H1 (cell line): Measurements from ENCODE around the gene PELI2. TPM values are rescaled to one million over a fixed set of nuclear protein-coding genes. Genes with fewer than 3 reads are reported as not detected.

Experiments
- CTCF ChIA-PET: fragments of 300-600 bp; sonication (Branson Sonifier 250); formaldehyde crosslinking; loops from one replicate; lab custom pipeline; 2021; ENCODE audit not compliant: partially characterized antibody; lab: Charles Lee
- POLR2A ChIA-PET: fragments of 300-600 bp; sonication (Branson Sonifier 250); formaldehyde crosslinking; loops from one replicate; lab custom pipeline; 2021; ENCODE audit warnings: inconsistent platforms; ENCODE audit not compliant: partially characterized antibody; lab: Charles Lee
- DNase-seq, 2 experiments: peaks; one replicate each; pipeline versions ENCODE4 v3.0.0 to v3.0.0-alpha.2; 2010 to 2022; ENCODE audit warnings: low spot score in 2 of 2, low read depth in 1 of 2, mixed read lengths in 1 of 2
- FAIRE-seq: peaks from 2 replicates; lab custom pipeline; 2011; peaks lifted over from hg19 to GRCh38; lab: Jason Lieb, UNC
- H2AFZ ChIP-seq: 2 replicates; pipeline ENCODE4 v1.8.1; 2012; ENCODE audit warnings: low read length, inconsistent platforms
- H2AK5ac ChIP-seq: 2 replicates; pipeline ENCODE4 v1.6.1; 2013; ENCODE audit warnings: low read depth, low read length
- H2BK120ac ChIP-seq: replicated peaks from 2 replicates; pipeline ENCODE3; 2013; ENCODE audit warnings: low read depth, low read length, inconsistent platforms
- H2BK12ac ChIP-seq: 2 replicates; pipeline ENCODE4 v1.6.1; 2013; ENCODE audit warnings: low read depth, low read length
- H2BK15ac ChIP-seq: 2 replicates; pipeline ENCODE4 v1.6.1; 2013; ENCODE audit warnings: low read length
- H2BK20ac ChIP-seq: 2 replicates; pipeline ENCODE4 v1.6.1; 2013; ENCODE audit warnings: low read length
- H2BK5ac ChIP-seq: 2 replicates; pipeline ENCODE4 v1.6.1; 2013; ENCODE audit warnings: low read depth, low read length
- H3K14ac ChIP-seq: 2 replicates; pipeline ENCODE4 v1.6.1; 2013; ENCODE audit warnings: inconsistent platforms; ENCODE audit not compliant: insufficient read length
- H3K18ac ChIP-seq: 2 replicates; pipeline ENCODE4 v1.6.1; 2013; ENCODE audit warnings: low read length; ENCODE audit errors: extremely low read depth
- H3K23ac ChIP-seq: 2 replicates; pipeline ENCODE4 v1.6.1; 2013; ENCODE audit warnings: inconsistent platforms; ENCODE audit not compliant: insufficient read length
- H3K23me2 ChIP-seq: 2 replicates; pipeline ENCODE4 v1.6.1; 2013; ENCODE audit warnings: low read depth, low read length
- H3K27ac ChIP-seq: 2 replicates; pipeline ENCODE4 v1.6.1; 2011; ENCODE audit warnings: low read depth, low read length, inconsistent platforms
- H3K27me3 ChIP-seq, 4 experiments: replicated peaks in 1 of 4; 1 replicate in 1 of 4; 2 replicates in 3 of 4; pipeline versions ENCODE4 v1.6.1 to v1.8.1; 2011 to 2013; ENCODE audit warnings: low read length in 3 of 4, mild to moderate bottlenecking in 3 of 4, inconsistent platforms in 2 of 4, mixed read lengths in 2 of 4, moderate library complexity in 1 of 4; ENCODE audit not compliant: control insufficient read depth in 3 of 4, insufficient read depth in 3 of 4; ENCODE audit errors: extremely low read depth in 1 of 4
- H3K36me3 ChIP-seq, 4 experiments: 2 replicates each; pipeline versions ENCODE4 v1.6.1 to v1.8.1; 2011 to 2013; ENCODE audit warnings: mild to moderate bottlenecking in 4 of 4, low read length in 3 of 4, moderate library complexity in 2 of 4, control low read depth in 1 of 4, inconsistent platforms in 1 of 4; ENCODE audit not compliant: insufficient read depth in 4 of 4, control insufficient read depth in 2 of 4
- H3K4ac ChIP-seq: replicated peaks from 2 replicates; pipeline ENCODE3; 2013; ENCODE audit warnings: low read length, low read depth, mixed read lengths, inconsistent platforms; ENCODE audit not compliant: insufficient read length
- H3K4me1 ChIP-seq, 4 experiments: replicated peaks in 1 of 4; 1 replicate in 1 of 4; 2 replicates in 3 of 4; pipeline versions ENCODE4 v1.6.1 to v1.8.1; 2011 to 2013; ENCODE audit warnings: low read length in 3 of 4, inconsistent platforms in 2 of 4, mixed read lengths in 1 of 4; ENCODE audit not compliant: insufficient read depth in 4 of 4, control insufficient read depth in 3 of 4
- H3K4me2 ChIP-seq, 2 experiments: 2 replicates each; pipeline versions ENCODE4 v1.6.1 to v1.8.1; 2011 to 2013; ENCODE audit warnings: low read depth in 2 of 2, low read length in 2 of 2, control low read depth in 1 of 2, inconsistent platforms in 1 of 2, mild to moderate bottlenecking in 1 of 2; ENCODE audit not compliant: insufficient read depth in 1 of 2
- H3K4me3 ChIP-seq, 4 experiments: fragments of 200-600, 300-600 bp in 1 of 4; sonication (generic), shearing (Covaris generic), sonication (Bioruptor Twin) in 1 of 4; 2 replicates each; pipeline versions ENCODE4 v1.5.1 to v1.8.1; 2011 to 2016; ENCODE audit warnings: low read length in 4 of 4, low read depth in 3 of 4, control low read depth in 2 of 4, inconsistent platforms in 2 of 4, mild to moderate bottlenecking in 2 of 4, mixed read lengths in 1 of 4, moderate library complexity in 1 of 4; ENCODE audit not compliant: insufficient read depth in 2 of 4; ENCODE audit errors: extremely low read depth in 1 of 4
- H3K56ac ChIP-seq: replicated peaks from 2 replicates; pipeline ENCODE3; 2013; ENCODE audit warnings: low read depth, mild to moderate bottlenecking, mixed read lengths, low read length, inconsistent platforms; ENCODE audit not compliant: insufficient read length
- H3K79me1 ChIP-seq: 2 replicates; pipeline ENCODE4 v1.6.1; 2013; ENCODE audit warnings: low read depth, low read length, control low read depth
- H3K79me2 ChIP-seq, 2 experiments: 2 replicates each; pipeline versions ENCODE4 v1.6.1 to v1.8.1; 2012 to 2013; ENCODE audit warnings: low read length in 2 of 2, mild to moderate bottlenecking in 2 of 2, inconsistent platforms in 1 of 2; ENCODE audit not compliant: insufficient read depth in 2 of 2, control insufficient read depth in 1 of 2
- H3K9ac ChIP-seq, 4 experiments: replicated peaks in 1 of 4; 1 replicate in 1 of 4; 2 replicates in 3 of 4; pipeline versions ENCODE4 v1.6.1 to v1.8.1; 2011 to 2013; ENCODE audit warnings: low read depth in 3 of 4, low read length in 3 of 4, control low read depth in 2 of 4, mild to moderate bottlenecking in 2 of 4, moderate library complexity in 2 of 4, inconsistent platforms in 1 of 4; ENCODE audit errors: extremely low read depth in 1 of 4
- H3K9me3 ChIP-seq, 2 experiments: 2 replicates each; pipeline versions ENCODE4 v1.6.1 to v1.8.1; 2012 to 2013; ENCODE audit warnings: mild to moderate bottlenecking in 2 of 2, moderate library complexity in 2 of 2, control low read depth in 1 of 2, inconsistent platforms in 1 of 2, low read depth in 1 of 2, low read length in 1 of 2, mixed read lengths in 1 of 2; ENCODE audit not compliant: insufficient read depth in 2 of 2
- H4K20me1 ChIP-seq, 2 experiments: replicated peaks in 1 of 2; 2 replicates each; pipeline versions ENCODE3 to v1.8.1; 2011 to 2013; ENCODE audit warnings: inconsistent platforms in 2 of 2, low read length in 2 of 2, mild to moderate bottlenecking in 1 of 2; ENCODE audit not compliant: insufficient read depth in 2 of 2, control insufficient read depth in 1 of 2
- H4K5ac ChIP-seq: 2 replicates; pipeline ENCODE4 v1.6.1; 2013; ENCODE audit warnings: low read length, low read depth, mixed read lengths, inconsistent platforms; ENCODE audit not compliant: insufficient read length
- H4K8ac ChIP-seq: 2 replicates; pipeline ENCODE4 v1.8.0; 2013; ENCODE audit warnings: mild to moderate bottlenecking, moderate library complexity, low read length, inconsistent platforms; ENCODE audit not compliant: insufficient read depth; ENCODE audit errors: extremely low read depth
- H4K91ac ChIP-seq: replicated peaks from 2 replicates; pipeline ENCODE3; 2013; ENCODE audit warnings: low read length, mixed read lengths, inconsistent platforms; ENCODE audit not compliant: insufficient read length
- BACH1 ChIP-seq: IDR thresholded peaks from 2 replicates; pipeline ENCODE4 v1.6.1; 2012; ENCODE audit warnings: low read length, improper control_type of control experiment
- BRCA1 ChIP-seq: IDR thresholded peaks from 2 replicates; pipeline ENCODE4 v1.6.1; 2012; ENCODE audit warnings: low read depth, low read length, improper control_type of control experiment
- CREB1 ChIP-seq: IDR thresholded peaks from 2 replicates; pipeline ENCODE4 v1.6.1; 2012; ENCODE audit warnings: inconsistent platforms
- GABPA ChIP-seq: IDR thresholded peaks from 2 replicates; pipeline ENCODE4 v1.6.1; 2011; ENCODE audit warnings: mild to moderate bottlenecking, low read length, moderate library complexity, borderline replicate concordance; ENCODE audit not compliant: insufficient read depth
- HDAC6 ChIP-seq: IDR thresholded peaks from one replicate; pipeline ENCODE4 v1.7.1; 2012; ENCODE audit warnings: low read depth, mild to moderate bottlenecking, inconsistent platforms, low read length, moderate library complexity
- NANOG ChIP-seq: IDR thresholded peaks from 2 replicates; pipeline ENCODE4 v1.6.1; 2011; ENCODE audit warnings: low read length, low read depth, mild to moderate bottlenecking, inconsistent platforms; ENCODE audit not compliant: insufficient read depth, poor library complexity, severe bottlenecking
- RFX5 ChIP-seq: IDR thresholded peaks from 2 replicates; pipeline ENCODE4 v1.6.1; 2011; ENCODE audit warnings: low read depth, low read length, improper control_type of control experiment, borderline replicate concordance
- RXRA ChIP-seq: IDR thresholded peaks from 2 replicates; pipeline ENCODE4 v1.6.1; 2011; ENCODE audit warnings: low read depth, mild to moderate bottlenecking, low read length, moderate library complexity; ENCODE audit not compliant: insufficient read depth
- SP1 ChIP-seq: IDR thresholded peaks from 2 replicates; pipeline ENCODE4 v1.6.1; 2011; ENCODE audit warnings: low read depth, low read length
- SP2 ChIP-seq: IDR thresholded peaks from 2 replicates; pipeline ENCODE4 v1.6.1; 2012; ENCODE audit warnings: mild to moderate bottlenecking, low read length, inconsistent platforms
- TBP ChIP-seq: IDR thresholded peaks from 2 replicates; pipeline ENCODE4 v1.6.1; 2011; ENCODE audit warnings: low read depth, low read length, improper control_type of control experiment
- WGBS, 2 experiments: shearing (Covaris generic) in 1 of 2; methylation state at CpG; one replicate each; pipeline versions ENCODE4 v1.1.6 to v1.1.7; 2013 to 2015; ENCODE audit warnings: low lambda C conversion rate in 2 of 2, mixed read lengths in 2 of 2, inconsistent platforms in 1 of 2, low coverage in 1 of 2, missing lambda C conversion rate in 1 of 2; ENCODE audit not compliant: insufficient replicate concordance in 2 of 2, insufficient coverage in 1 of 2, insufficient read length in 1 of 2; ENCODE audit errors: extremely low coverage in 1 of 2, missing lambda C conversion rate in 1 of 2; 5-methylcytosine and 5-hydroxymethylcytosine counted together
- polyA plus RNA-seq, 7 experiments: library from polyadenylated mRNA; depleted of rRNA in 3 of 7; stranded (reverse) in 5 of 7; unstranded in 2 of 7; fragments of >200 nt in 5 of 7; fragments of 200-250 nt in 2 of 7; gene quantifications; 1 replicate in 5 of 7; 2 replicates in 1 of 7; 4 replicates in 1 of 7; pipeline versions ENCODE4 v1.2.1 to v1.2.3, GENCODE V29; 2011 to 2013; ENCODE audit warnings: missing spikeins in 2 of 7, mixed read lengths in 2 of 7
- total RNA-seq: library from RNA; stranded (reverse); fragmentation: NEBNext Ultra II Directional; extraction: Animal tissue kit (Norgen Biotek cat#: 25700); gene quantifications from 2 replicates; pipeline ENCODE4 v1.2.1, GENCODE V29; 2021

PELI2 gene
- total and polyA plus RNA-seq, 2 of the 8 experiments (the other 6 are each of a cell fraction or from before 2014, with no cell fraction given): 14.6 to 25.7 TPM

GRCh38 chr14:56199982-56200577, 81.9 kb downstream of the PELI2 start:
- no peak overlapping the region for H2BK5ac ChIP-seq
- no peak for FAIRE-seq

More at GRCh38 chr14:56199982-56200577, 81.9 kb downstream of the PELI2 start:
- Histone ChIP-seq H3K4me2 (no peak overlapping the region), H3K23ac (no peak overlapping the region), H3K4me1 (peaks cover 0 to 4% (median 1%) of the 10 kb centered on the region in 4 experiments; a peak in 1 of 7 replicates), H2AFZ (no peak overlapping the region), H3K9me3 (no peaks in the 10 kb centered on the region), H3K27me3 (no peaks in the 10 kb centered on the region), H3K56ac (no peak overlapping the region), H3K18ac (no peak overlapping the region), H3K79me1 (peaks cover 6% of the 10 kb centered on the region), H4K8ac (no peak overlapping the region), H3K4ac (no peak overlapping the region), H2AK5ac (no peak overlapping the region), H3K27ac (no peak overlapping the region), H4K5ac (no peak overlapping the region), H2BK20ac (no peak overlapping the region), H3K9ac (no peak overlapping the region), H3K4me3 (no peak overlapping the region), H2BK15ac (no peak overlapping the region), H4K91ac (no peak overlapping the region), H2BK120ac (no peak overlapping the region), H3K23me2 (no peaks in the 10 kb centered on the region; the same call in 1 of the 2 replicates), H3K79me2 (peaks cover 5 to 9% of the 10 kb centered on the region in 2 experiments; a peak in 2 of 4 replicates), H4K20me1 (peaks cover 0 to 2% of the 10 kb centered on the region in 2 experiments), H2BK12ac (no peak overlapping the region), H3K36me3 (no peaks in the 10 kb centered on the region), H3K14ac (no peak overlapping the region)
- no peak for DNase-seq
- 90% methylated on average over 7 of the region's 7 CpGs; no CpG with 5 or more reads in 1 of the 2 experiments for WGBS, 2 experiments
- POLR2A ChIA-PET: no interaction called here
- no peak for TF ChIP-seq HDAC6
- TF ChIP-seq GABPA: no peak
- TF ChIP-seq NANOG: no peak
- no peak for TF ChIP-seq SP1
- no peak for TF ChIP-seq CREB1
- no peak for TF ChIP-seq BRCA1
- no peak for TF ChIP-seq TBP
- no peak for TF ChIP-seq BACH1
- no peak for TF ChIP-seq SP2
- no peak for TF ChIP-seq RFX5
- no peak for TF ChIP-seq RXRA
- CTCF ChIA-PET: no interaction called here
